Transverse colon (tissue), 4 donors: Measurements from ENCODE around the gene SIM2. TPM values are rescaled to one million over a fixed set of nuclear protein-coding genes. Genes with fewer than 3 reads are reported as not detected.

Experiments
- DNase-seq: peaks from one replicate; pipeline ENCODE4 v3.0.0-alpha.2; 2019
- H3K27ac ChIP-seq, 4 donors: fragments of 200-600 bp; sonication (generic); 2 replicates each; pipeline ENCODE4 v1.5.1; 2016 to 2018; ENCODE audit warnings: inconsistent platforms in 4 of 4
- H3K27me3 ChIP-seq: fragments of 200-600 bp; sonication (generic); 2 replicates; pipeline ENCODE4 v1.5.1; 2017; ENCODE audit warnings: inconsistent platforms
- H3K36me3 ChIP-seq, 4 donors: fragments of 200-600 bp; sonication (generic); 2 replicates each; pipeline ENCODE4 v1.5.1; 2017 to 2019; ENCODE audit warnings: inconsistent platforms in 4 of 4
- H3K4me1 ChIP-seq, 4 donors: fragments of 200-600 bp; sonication (generic); 2 replicates each; pipeline ENCODE4 v1.5.1; 2017 to 2020; ENCODE audit warnings: inconsistent platforms in 4 of 4
- H3K4me3 ChIP-seq, 4 donors: fragments of 200-600 bp; sonication (generic); 1 replicate in 1 of 4; 2 replicates in 3 of 4; pipeline versions ENCODE4 v1.5.1 to v1.6.1; 2017 to 2019; ENCODE audit warnings: inconsistent platforms in 4 of 4
- H3K9me3 ChIP-seq, 2 donors: fragments of 200-600 bp; sonication (generic); 2 replicates each; pipeline ENCODE4 v1.5.1; 2017 to 2019; ENCODE audit warnings: inconsistent platforms in 2 of 2
- CTCF ChIP-seq, 5 experiments: fragments of 200-600 bp in 3 of 5; fragments of 450-650 bp in 2 of 5; sonication (generic) in 3 of 5; IDR thresholded peaks; 1 replicate in 2 of 5; 2 replicates in 3 of 5; pipeline ENCODE4 v1.5.1; 2016 to 2017; ENCODE audit warnings: antibody characterized with exemption in 5 of 5, inconsistent platforms in 3 of 5, mild to moderate bottlenecking in 2 of 5, moderate library complexity in 1 of 5
- EP300 ChIP-seq: sonication (generic); formaldehyde crosslinking; IDR thresholded peaks from one replicate; pipeline ENCODE4 v1.6.1; 2017; ENCODE audit warnings: antibody characterized with exemption, low read depth
- POLR2A ChIP-seq: fragments of 450-650 bp; IDR thresholded peaks from one replicate; pipeline ENCODE4 v1.6.1; 2016; ENCODE audit warnings: antibody characterized with exemption, mild to moderate bottlenecking, moderate library complexity
- POLR2AphosphoS5 ChIP-seq, 3 donors: sonication (generic); formaldehyde crosslinking; IDR thresholded peaks; one replicate each; pipeline ENCODE4 v1.6.1; 2016; ENCODE audit warnings: antibody characterized with exemption in 3 of 3
- WGBS, 2 donors: methylation state at CpG; one replicate each; pipeline ENCODE4 v1.1.5; 2018; ENCODE audit warnings: low coverage in 1 of 2; 5-methylcytosine and 5-hydroxymethylcytosine counted together
- in situ Hi-C, 4 donors: fragments of 200-750 bp; cut with MboI; loops; one replicate each; pipeline versions ENCODE4 v1.15.0 to v1.15.1; 2017; ENCODE audit warnings: low sequenced_read_pairs in 3 of 4, low pct_ligation_motif_present in 1 of 4, low pct_unique_long_range_greater_than_20kb in 1 of 4
- intact Hi-C: fragments of 100-400 bp; cut with DNase I; formaldehyde crosslinking; loops from one replicate; pipeline ENCODE4 v1.15.1; 2023; ENCODE audit warnings: low total_unique reads
- total RNA-seq, 4 donors: library from RNA; depleted of rRNA; stranded (reverse); fragments of >200 nt; gene quantifications; one replicate each; pipeline ENCODE4 v1.1.0, GENCODE V29; 2016

Gene SIM2
- total RNA-seq, 4 donors from 2014 or later = 0.32 TPM; not detected in 3

GRCh38 chr21:36695283-36695634 is 3.7 kb upstream of the SIM2 start:
- DNase-seq = no peak
- WGBS, 2 donors = 19 to 20% methylated on average over 5 of the region's 5 CpGs
- no peaks in the 10 kb centered on the region for H3K9me3 ChIP-seq
- TF ChIP-seq POLR2AphosphoS5 (IDR thresholded peaks at IDR 0.05) = no peak
- no peaks in the 10 kb centered on the region for H3K36me3 ChIP-seq
- H3K27ac ChIP-seq = no peak overlapping the region
- peaks cover 12 to 39% (median 31%) of the 10 kb centered on the region in 4 donors for H3K4me1 ChIP-seq
- in situ Hi-C loops (no loop called here), intact Hi-C loops (no loop called here)
- H3K27me3 ChIP-seq = peaks cover 100% of the 10 kb centered on the region
- no peak overlapping the region for H3K4me3 ChIP-seq

GRCh38 chr21:36695671-36696389 is 3.1 kb upstream of the SIM2 start:
- no peaks in the 10 kb centered on the region for H3K36me3 ChIP-seq
- H3K9me3 ChIP-seq = no peaks in the 10 kb centered on the region
- in situ Hi-C loops (no loop called here), intact Hi-C loops (no loop called here)
- DNase-seq = no peak
- H3K27ac ChIP-seq = no peak overlapping the region
- TF ChIP-seq POLR2AphosphoS5 (IDR thresholded peaks at IDR 0.05) (no peak), EP300 (no peak), CTCF (IDR thresholded peaks at IDR 0.05) (no peak), POLR2A (no peak)
- 20 to 22% methylated on average over 1 to 42 of the region's 44 CpGs for WGBS, 2 donors
- peaks cover 100% of the 10 kb centered on the region for H3K27me3 ChIP-seq
- peaks cover 15 to 45% (median 37%) of the 10 kb centered on the region in 4 donors for H3K4me1 ChIP-seq
- no peak overlapping the region for H3K4me3 ChIP-seq

- peaks cover 100% of the 10 kb centered on the region for H3K27me3 ChIP-seq
- H3K4me1 ChIP-seq = peaks cover 20 to 51% (median 44%) of the 10 kb centered on the region in 4 donors
- WGBS, 2 donors = 26 to 27% methylated on average over 4 to 33 of the region's 39 CpGs
- DNase-seq = no peak
- in situ Hi-C loops (no loop called here), intact Hi-C loops (no loop called here)
- no peaks in the 10 kb centered on the region for H3K36me3 ChIP-seq
- no peaks in the 10 kb centered on the region for H3K9me3 ChIP-seq
- no peak overlapping the region for H3K4me3 ChIP-seq
- no peak overlapping the region for H3K27ac ChIP-seq
- TF ChIP-seq POLR2A (no peak), CTCF (IDR thresholded peaks at IDR 0.05) (no peak), EP300 (no peak), POLR2AphosphoS5 (IDR thresholded peaks at IDR 0.05) (no peak)
Observed at GRCh38 chr21:36696390-36697059, 2.4 kb upstream of the SIM2 start.

GRCh38 chr21:36697060-36697850 is 1.7 kb upstream of the SIM2 start:
- no peak overlapping the region for H3K27ac ChIP-seq
- WGBS, 2 donors = 19% methylated on average over 38 of the region's 58 CpGs; no CpG with 5 or more reads in 1 of the 2 donors
- H3K36me3 ChIP-seq = no peaks in the 10 kb centered on the region
- H3K27me3 ChIP-seq = peaks cover 100% of the 10 kb centered on the region
- no peaks in the 10 kb centered on the region for H3K9me3 ChIP-seq
- no peak for DNase-seq
- intact Hi-C loops (no loop called here), in situ Hi-C loops (no loop called here)
- no peak overlapping the region for H3K4me3 ChIP-seq
- H3K4me1 ChIP-seq = peaks cover 20 to 56% (median 46%) of the 10 kb centered on the region in 4 donors
- TF ChIP-seq CTCF (IDR thresholded peaks at IDR 0.05) (no peak), POLR2AphosphoS5 (IDR thresholded peaks at IDR 0.05) (no peak), EP300 (no peak), POLR2A (no peak)
